ENCODE results near the gene FAM114A1. TPM values are rescaled to one million over a fixed set of nuclear protein-coding genes. Genes with fewer than 3 reads are reported as not detected.
"Not testable (repeated sequence)": the region's sequence is repeated elsewhere in the genome, so short reads cannot be mapped to it uniquely, and the experiment has no call there.

FAM114A1 gene
- total RNA-seq, 1 donor from 2014 or later = 41.6 TPM

DNA sequence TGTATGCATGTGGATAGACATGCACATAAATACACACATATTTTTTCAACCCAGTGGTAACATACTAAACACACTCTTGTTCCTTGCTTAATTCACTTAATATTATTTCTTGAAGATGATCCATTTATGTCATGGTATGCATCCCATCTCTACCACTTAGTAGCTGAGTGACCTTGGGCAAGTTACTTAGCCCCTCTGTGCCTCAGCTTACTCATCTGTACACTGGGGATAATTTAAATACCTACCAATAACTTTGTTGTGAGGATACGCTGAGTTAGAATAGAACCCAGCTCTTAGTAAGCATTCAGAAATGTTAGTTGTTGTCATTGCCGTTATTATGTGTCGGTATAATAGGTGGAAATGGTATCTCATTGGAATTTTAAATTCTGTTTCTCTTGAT is 41.4 kb downstream of the FAM114A1 start:
- Histone ChIP-seq H3K27ac (no peak overlapping the region), H3K27me3 (ENCODE audit: low read depth) (no peaks in the 10 kb centered on the region), H3K4me1 (no peaks in the 10 kb centered on the region), H3K4me3 (no peak overlapping the region), H3K9me3 (no peaks in the 10 kb centered on the region), H3K36me3 (peaks cover 92% of the 10 kb centered on the region)
- TF ChIP-seq, protein P1, sequence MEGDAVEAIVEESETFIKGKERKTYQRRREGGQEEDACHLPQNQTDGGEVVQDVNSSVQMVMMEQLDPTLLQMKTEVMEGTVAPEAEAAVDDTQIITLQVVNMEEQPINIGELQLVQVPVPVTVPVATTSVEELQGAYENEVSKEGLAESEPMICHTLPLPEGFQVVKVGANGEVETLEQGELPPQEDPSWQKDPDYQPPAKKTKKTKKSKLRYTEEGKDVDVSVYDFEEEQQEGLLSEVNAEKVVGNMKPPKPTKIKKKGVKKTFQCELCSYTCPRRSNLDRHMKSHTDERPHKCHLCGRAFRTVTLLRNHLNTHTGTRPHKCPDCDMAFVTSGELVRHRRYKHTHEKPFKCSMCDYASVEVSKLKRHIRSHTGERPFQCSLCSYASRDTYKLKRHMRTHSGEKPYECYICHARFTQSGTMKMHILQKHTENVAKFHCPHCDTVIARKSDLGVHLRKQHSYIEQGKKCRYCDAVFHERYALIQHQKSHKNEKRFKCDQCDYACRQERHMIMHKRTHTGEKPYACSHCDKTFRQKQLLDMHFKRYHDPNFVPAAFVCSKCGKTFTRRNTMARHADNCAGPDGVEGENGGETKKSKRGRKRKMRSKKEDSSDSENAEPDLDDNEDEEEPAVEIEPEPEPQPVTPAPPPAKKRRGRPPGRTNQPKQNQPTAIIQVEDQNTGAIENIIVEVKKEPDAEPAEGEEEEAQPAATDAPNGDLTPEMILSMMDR (IDR thresholded peaks at IDR 0.05) = no peak
- intact Hi-C loops (cut with DNase I) = no loop called here
- DNase-seq (no peak), ATAC-seq (no peak)

DNA sequence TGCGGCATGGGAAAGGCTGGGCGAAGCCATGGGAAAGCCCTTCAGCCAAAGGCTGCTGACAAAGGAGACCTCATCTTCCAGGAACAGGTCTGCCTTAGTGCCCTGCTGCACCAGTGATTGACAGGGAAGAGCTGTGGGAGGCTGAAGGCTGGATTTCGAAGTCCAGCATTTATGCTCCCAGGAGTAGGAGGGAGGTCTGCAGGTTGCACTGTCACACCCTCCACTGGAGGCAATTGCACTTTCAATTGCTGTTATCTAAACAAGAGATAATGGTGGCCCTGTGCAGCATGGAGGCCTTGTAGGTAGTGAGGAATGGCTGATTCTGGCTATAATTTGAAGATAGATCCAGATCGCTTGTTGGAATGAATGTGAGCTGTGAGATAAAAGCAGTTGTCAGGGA is 43.7 kb downstream of the FAM114A1 start:
- no peak overlapping the region for H3K4me3 ChIP-seq
- H3K27ac ChIP-seq = no peak overlapping the region
- no peak for DNase-seq
- TF ChIP-seq, protein P1 (IDR thresholded peaks at IDR 0.05) = no peak
- no peak for ATAC-seq
- intact Hi-C loops (cut with DNase I) = no loop called here
- H3K4me1 ChIP-seq = no peaks in the 10 kb centered on the region
- H3K27me3 ChIP-seq (ENCODE audit: low read depth) = no peaks in the 10 kb centered on the region
- H3K36me3 ChIP-seq = peaks cover 97% of the 10 kb centered on the region
- no peaks in the 10 kb centered on the region for H3K9me3 ChIP-seq

DNA sequence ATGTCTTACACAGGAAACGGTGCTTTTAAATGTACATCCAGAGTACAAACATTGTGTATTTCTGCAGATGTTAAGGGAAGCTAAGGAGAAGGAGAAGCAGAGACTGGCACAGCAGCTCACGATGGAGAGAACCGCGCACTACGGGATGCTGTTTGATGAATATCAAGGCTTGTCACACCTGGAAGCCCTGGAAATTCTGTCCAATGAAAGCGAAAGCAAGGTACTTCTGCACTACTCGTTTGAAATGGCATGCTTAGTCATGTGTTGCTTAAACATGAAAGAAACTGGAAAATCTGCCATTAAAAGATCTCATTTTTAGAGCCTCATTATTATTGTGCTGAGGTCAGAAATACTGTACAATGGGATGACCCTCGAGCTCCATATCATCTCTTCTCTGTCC is 47.2 kb downstream of the FAM114A1 start:
- ATAC-seq (no peak), DNase-seq (no peak)
- H3K27me3 ChIP-seq (ENCODE audit: low read depth) = no peaks in the 10 kb centered on the region
- no peaks in the 10 kb centered on the region for H3K9me3 ChIP-seq
- peaks cover 94% of the 10 kb centered on the region for H3K36me3 ChIP-seq
- H3K4me1 ChIP-seq = no peaks in the 10 kb centered on the region
- no peak overlapping the region for H3K27ac ChIP-seq
- TF ChIP-seq, protein P1 (IDR thresholded peaks at IDR 0.05) = no peak
- H3K4me3 ChIP-seq = no peak overlapping the region
- intact Hi-C loops (cut with DNase I) = no loop called here

DNA sequence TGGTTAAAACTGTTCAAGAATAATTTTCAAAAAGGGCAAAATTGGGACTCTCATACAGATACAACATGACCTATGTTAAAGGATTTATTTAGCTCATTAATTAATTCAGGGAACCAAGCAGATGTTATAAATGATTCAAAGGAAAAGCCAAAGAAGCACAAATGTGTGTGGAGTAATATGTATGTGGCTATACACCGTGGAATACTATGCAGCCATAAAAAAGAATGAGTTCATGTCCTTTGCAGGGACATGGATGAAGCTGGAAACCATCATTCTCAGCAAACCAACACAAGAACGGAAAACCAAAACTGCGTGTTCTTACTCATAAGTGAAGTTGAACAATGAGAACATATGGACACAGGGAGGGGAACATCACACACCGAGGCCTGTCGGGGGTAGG is 48.7 kb downstream of the FAM114A1 start:
- H3K4me1 ChIP-seq; H3K27ac ChIP-seq; intact Hi-C loops (cut with DNase I); H3K27me3 ChIP-seq (ENCODE audit: low read depth); ATAC-seq; H3K4me3 ChIP-seq; DNase-seq; H3K9me3 ChIP-seq: not testable (repeated sequence)
- peaks cover 94% of the 10 kb centered on the region for H3K36me3 ChIP-seq

DNA sequence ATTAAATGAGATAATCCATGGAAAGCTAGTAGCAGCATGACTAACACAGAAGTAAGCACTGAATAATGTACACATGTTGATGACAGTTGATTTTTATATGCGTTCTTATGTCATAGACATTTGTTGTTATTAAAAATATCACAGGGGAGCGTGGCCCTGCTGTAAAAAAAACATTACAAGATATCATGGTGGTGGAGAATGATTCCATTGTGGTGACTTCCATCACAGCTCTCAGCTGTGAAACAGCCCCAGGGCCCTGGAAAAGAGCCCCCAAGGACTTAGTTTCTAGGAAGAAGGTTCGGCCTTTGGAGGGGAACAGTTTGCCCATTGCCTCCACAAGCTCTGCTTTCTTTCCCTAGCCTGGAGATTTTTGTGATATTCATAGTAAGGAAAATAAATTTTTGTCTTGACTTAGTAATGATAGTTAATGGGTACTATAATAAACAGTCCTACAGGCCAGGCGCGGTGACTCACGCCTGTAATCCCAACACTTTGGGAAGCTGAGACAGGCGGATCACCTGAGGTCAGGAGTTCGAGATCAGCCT is 49.9 kb downstream of the FAM114A1 start:
- no peak for ATAC-seq
- H3K27me3 ChIP-seq (ENCODE audit: low read depth) = no peaks in the 10 kb centered on the region
- H3K27ac ChIP-seq = no peak overlapping the region
- intact Hi-C loops (cut with DNase I) = no loop called here
- H3K4me1 ChIP-seq = no peaks in the 10 kb centered on the region
- peaks cover 95% of the 10 kb centered on the region for H3K36me3 ChIP-seq
- TF ChIP-seq, protein P1 (IDR thresholded peaks at IDR 0.05) = no peak
- H3K4me3 ChIP-seq = no peak overlapping the region
- DNase-seq = no peak
- H3K9me3 ChIP-seq = no peaks in the 10 kb centered on the region

DNA sequence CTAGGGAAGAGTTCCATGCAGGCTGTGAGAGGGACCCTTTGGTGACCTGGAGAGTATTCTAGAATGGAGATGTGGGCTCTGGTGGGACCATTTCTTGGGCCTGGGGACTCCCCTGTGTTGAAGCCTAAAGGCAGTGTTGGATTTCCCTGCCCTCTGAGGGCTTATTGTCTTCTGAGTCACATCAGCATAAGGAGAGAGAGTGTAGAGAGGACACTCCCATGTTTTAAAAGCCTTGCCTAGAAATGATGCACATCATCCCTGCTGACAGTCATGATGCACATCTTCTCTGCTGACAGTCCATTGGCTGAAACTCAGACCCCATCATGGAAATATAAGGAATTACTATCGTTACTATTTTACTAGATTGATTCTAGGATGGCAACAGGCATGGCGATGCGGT is 51.9 kb downstream of the FAM114A1 start:
- intact Hi-C loops (cut with DNase I) = no loop called here
- H3K36me3 ChIP-seq = peaks cover 95% of the 10 kb centered on the region
- H3K27me3 ChIP-seq (ENCODE audit: low read depth) = no peaks in the 10 kb centered on the region
- no peak for DNase-seq
- TF ChIP-seq, protein P1 (IDR thresholded peaks at IDR 0.05) = no peak
- no peaks in the 10 kb centered on the region for H3K4me1 ChIP-seq
- no peak overlapping the region for H3K27ac ChIP-seq
- ATAC-seq = no peak
- H3K4me3 ChIP-seq = no peak overlapping the region
- no peaks in the 10 kb centered on the region for H3K9me3 ChIP-seq

Data from lower lobe of right lung (tissue), 2 donors.